Esophagus (tissue), 2 donors: ENCODE data around the gene GALNT4. TPM values are rescaled to one million over a fixed set of nuclear protein-coding genes. Genes with fewer than 3 reads are reported as not detected.

ENCODE experiments used
- H3K27ac ChIP-seq, 2 donors: one replicate each; pipeline ENCODE4 v1.5.1; 2013; ENCODE audit warnings: low read depth in 2 of 2, mild to moderate bottlenecking in 2 of 2, inconsistent platforms in 1 of 2, low read length in 1 of 2, moderate library complexity in 1 of 2
- H3K27me3 ChIP-seq, 2 donors: one replicate each; pipeline ENCODE4 v1.6.1; 2013; ENCODE audit warnings: low read length in 2 of 2, control low read depth in 1 of 2, mild to moderate bottlenecking in 1 of 2; ENCODE audit not compliant: insufficient read depth in 2 of 2, control insufficient read depth in 1 of 2
- H3K36me3 ChIP-seq, 2 donors: one replicate each; pipeline ENCODE4 v1.6.1; 2013; ENCODE audit warnings: low read length in 1 of 2; ENCODE audit not compliant: control insufficient read depth in 2 of 2, insufficient read depth in 2 of 2
- H3K4me1 ChIP-seq, 2 donors: one replicate each; pipeline ENCODE4 v1.6.1; 2013; ENCODE audit warnings: low read length in 1 of 2; ENCODE audit not compliant: control insufficient read depth in 2 of 2, insufficient read depth in 2 of 2
- H3K4me3 ChIP-seq, 2 donors: one replicate each; pipeline ENCODE4 v1.5.1; 2013; ENCODE audit warnings: low read length in 2 of 2, mild to moderate bottlenecking in 2 of 2, low read depth in 1 of 2, moderate library complexity in 1 of 2
- H3K9me3 ChIP-seq, 2 donors: one replicate each; pipeline ENCODE4 v1.6.1; 2013; ENCODE audit warnings: mild to moderate bottlenecking in 2 of 2, low read depth in 1 of 2, low read length in 1 of 2, moderate library complexity in 1 of 2; ENCODE audit not compliant: control insufficient read depth in 2 of 2, insufficient read depth in 1 of 2
- WGBS, 2 donors: extraction: QIAGEN DNeasy Blood & Tissue Kit; methylation state at CpG; one replicate each; pipeline ENCODE4 v1.1.7; 2013; 5-methylcytosine and 5-hydroxymethylcytosine counted together
- polyA plus RNA-seq, 2 donors: library from polyadenylated mRNA; stranded (reverse); fragments of 200-250 nt; gene quantifications; one replicate each; pipeline ENCODE4 v1.2.3, GENCODE V29; 2013
- donor health status: healthy with polysubstance abuse.
- donor health status: Bipolar disorder and iron deficiency.

Gene GALNT4
- 1 to 10 TPM; 1.3 to 1.4 TPM for polyA plus RNA-seq

DNA sequence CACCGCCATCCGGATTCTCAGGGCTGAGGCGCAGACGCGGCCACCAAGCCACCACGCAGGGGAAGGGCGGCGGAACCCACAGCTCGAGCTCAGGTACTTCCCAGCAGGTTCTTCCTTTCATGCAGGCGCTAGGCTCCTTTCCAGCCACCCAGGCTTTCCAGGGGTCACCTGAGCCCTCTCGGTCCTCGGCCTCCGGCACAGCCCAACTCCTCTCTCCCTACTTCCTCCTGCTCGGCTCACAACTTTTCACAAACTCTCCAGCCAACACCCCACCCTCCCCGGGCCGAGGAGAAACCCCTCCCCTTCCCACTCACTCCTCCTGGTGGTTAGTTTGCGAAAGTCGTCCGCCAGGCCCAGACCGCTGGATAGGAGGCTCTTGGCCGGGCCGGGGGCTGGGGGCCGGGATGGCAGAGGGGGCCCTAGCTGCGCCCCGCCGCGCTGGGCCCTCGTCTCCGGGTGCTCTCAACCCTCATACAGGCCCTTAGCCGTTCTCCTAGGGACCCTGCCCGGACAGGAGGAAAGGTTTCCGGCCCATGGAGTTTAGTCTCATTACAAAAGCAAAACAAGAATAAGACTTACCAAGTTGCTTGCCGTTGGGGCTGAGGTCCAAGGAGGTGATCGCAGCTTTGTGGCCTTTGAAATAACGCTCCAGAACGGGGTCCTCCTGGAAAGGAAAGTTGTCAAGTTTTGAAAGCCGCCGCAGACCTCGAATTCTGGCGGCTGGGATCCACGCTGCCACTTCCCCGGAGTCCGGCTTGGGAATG is at the start of gene GALNT4:
Gene GALNT4, minus strand, starts transcription at position 256 of the 764 bp plus-strand sequence. Its CDS starts 247 bp downstream, at position 9.
- H3K27ac ChIP-seq, result peak within 1 kb of the TSS; percentile 92 to 96
- peak within 1 kb of the TSS; percentile 82 to 91 for H3K4me3 ChIP-seq
- H3K27me3 ChIP-seq, result no peaks in the 10 kb centered on the region
- 0% methylated on average over 42 to 43 of the region's 43 CpGs for WGBS, 2 donors
- H3K36me3 ChIP-seq, result no peaks in the 10 kb centered on the region
- no peaks in the 10 kb centered on the region for H3K9me3 ChIP-seq
- H3K4me1 ChIP-seq, result peaks cover 6% of the 10 kb centered on the region in 2 donors

- 82 to 87% methylated on average over 5 of the region's 5 CpGs for WGBS, 2 donors
- H3K4me3 ChIP-seq, result no peak overlapping the region
- H3K36me3 ChIP-seq, result no peaks in the 10 kb centered on the region
- no peaks in the 10 kb centered on the region for H3K9me3 ChIP-seq
- H3K27me3 ChIP-seq, result no peaks in the 10 kb centered on the region
- H3K4me1 ChIP-seq, result peaks cover 0 to 2% of the 10 kb centered on the region in 2 donors
- no peak overlapping the region for H3K27ac ChIP-seq
Observed at GRCh38 chr12:89573051-89573810, 48.6 kb upstream of the GALNT4 start.

- H3K9me3 ChIP-seq, result no peaks in the 10 kb centered on the region
- peaks cover 0 to 2% of the 10 kb centered on the region in 2 donors for H3K4me1 ChIP-seq
- no peak overlapping the region for H3K4me3 ChIP-seq
- no peak overlapping the region for H3K27ac ChIP-seq
- 71 to 82% methylated on average over 4 of the region's 4 CpGs for WGBS, 2 donors
- H3K36me3 ChIP-seq, result no peaks in the 10 kb centered on the region
- no peaks in the 10 kb centered on the region for H3K27me3 ChIP-seq
Observed at GRCh38 chr12:89571491-89572195, 47.0 kb upstream of the GALNT4 start.

GRCh38 chr12:89568484-89568883 is 43.9 kb upstream of the GALNT4 start:
- peaks cover 0 to 2% of the 10 kb centered on the region in 2 donors for H3K4me1 ChIP-seq
- 59 to 61% methylated on average over 5 of the region's 5 CpGs for WGBS, 2 donors
- H3K36me3 ChIP-seq, result no peaks in the 10 kb centered on the region
- no peaks in the 10 kb centered on the region for H3K9me3 ChIP-seq
- no peak overlapping the region for H3K27ac ChIP-seq
- H3K27me3 ChIP-seq, result no peaks in the 10 kb centered on the region
- no peak overlapping the region for H3K4me3 ChIP-seq

DNA sequence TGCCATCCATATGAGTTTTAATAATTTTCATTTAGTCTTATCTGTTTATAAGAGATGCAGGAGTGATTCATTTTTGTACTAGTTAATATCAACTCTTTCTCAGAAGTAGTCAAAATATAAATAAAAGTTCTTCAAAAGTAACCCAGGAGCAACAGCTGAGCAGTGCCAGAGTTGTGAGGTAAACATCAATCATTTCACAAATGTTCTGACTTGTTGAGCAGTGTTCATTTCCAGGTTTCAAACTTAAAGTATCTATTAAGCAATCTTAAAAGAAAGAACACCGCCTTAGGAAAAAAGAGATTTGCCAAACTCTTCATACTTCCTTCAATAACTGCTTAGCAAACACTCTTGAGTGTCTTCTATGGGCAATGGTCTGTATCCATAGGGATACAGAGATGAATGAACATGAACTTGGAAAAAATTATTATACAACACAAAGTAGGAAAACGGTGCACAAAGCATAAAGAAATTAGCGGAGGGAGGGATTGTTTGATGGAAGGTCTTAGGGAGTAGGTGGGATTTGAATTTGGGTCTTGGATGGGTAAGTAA is 43.2 kb upstream of the GALNT4 start:
- H3K36me3 ChIP-seq, result no peaks in the 10 kb centered on the region
- no peaks in the 10 kb centered on the region for H3K9me3 ChIP-seq
- peaks cover 0 to 2% of the 10 kb centered on the region in 2 donors for H3K4me1 ChIP-seq
- H3K4me3 ChIP-seq, result no peak overlapping the region
- no peaks in the 10 kb centered on the region for H3K27me3 ChIP-seq
- H3K27ac ChIP-seq, result no peak overlapping the region
- 50 to 69% methylated on average over 3 of the region's 3 CpGs for WGBS, 2 donors

DNA sequence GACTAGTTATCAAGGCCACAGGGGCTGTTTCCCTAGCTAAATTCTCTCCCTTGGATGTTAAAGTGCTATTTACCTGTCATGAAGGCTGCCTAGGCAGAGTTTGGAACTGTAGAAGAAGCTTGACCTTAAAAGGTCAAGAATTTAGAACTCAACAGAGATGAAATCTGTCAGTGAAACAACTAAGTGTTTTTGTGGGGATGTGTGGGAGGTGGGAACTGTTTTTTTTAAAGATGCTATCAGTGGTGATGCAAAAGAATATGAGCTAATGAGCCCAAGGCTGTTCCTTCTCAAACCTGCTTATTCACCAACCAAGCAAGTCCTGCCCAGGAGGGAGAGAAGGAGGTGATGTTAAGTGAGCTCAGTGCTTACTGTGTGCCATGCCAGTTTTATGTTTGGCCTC is 42.0 kb upstream of the GALNT4 start:
- H3K36me3 ChIP-seq, result no peaks in the 10 kb centered on the region
- no peak overlapping the region for H3K27ac ChIP-seq
- peaks cover 0 to 2% of the 10 kb centered on the region in 2 donors for H3K4me1 ChIP-seq
- H3K9me3 ChIP-seq, result no peaks in the 10 kb centered on the region
- no peak overlapping the region for H3K4me3 ChIP-seq
- H3K27me3 ChIP-seq, result no peaks in the 10 kb centered on the region

DNA sequence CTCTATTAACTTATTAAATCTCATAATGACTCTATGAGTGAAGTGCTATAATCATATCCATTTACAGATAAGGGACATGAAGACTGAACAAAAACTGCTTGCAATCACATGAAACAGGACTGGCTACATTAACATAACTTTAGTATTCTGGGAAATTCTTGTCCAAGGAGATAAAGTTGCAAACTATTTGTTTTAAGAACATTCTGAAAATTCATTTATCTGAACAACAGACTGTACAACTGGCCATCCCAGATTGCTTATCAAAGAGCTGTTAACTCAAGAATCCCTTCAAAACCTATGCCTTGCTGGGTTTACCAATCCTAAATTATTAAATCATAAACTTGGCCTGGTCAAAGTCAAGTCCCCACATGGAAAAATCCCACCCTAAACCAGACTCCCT is 40.4 kb upstream of the GALNT4 start:
- Histone ChIP-seq H3K36me3 (no peaks in the 10 kb centered on the region), H3K27ac (no peak overlapping the region), H3K4me3 (no peak overlapping the region), H3K27me3 (no peaks in the 10 kb centered on the region), H3K4me1 (peaks cover 0 to 2% of the 10 kb centered on the region in 2 donors), H3K9me3 (no peaks in the 10 kb centered on the region)

GRCh38 chr12:89559753-89560152 is 35.2 kb upstream of the GALNT4 start:
- H3K4me1 ChIP-seq, result no peaks in the 10 kb centered on the region
- H3K27ac ChIP-seq, result no peak overlapping the region
- WGBS, 2 donors, result 89 to 90% methylated on average over 10 of the region's 10 CpGs
- H3K9me3 ChIP-seq, result no peaks in the 10 kb centered on the region
- H3K4me3 ChIP-seq, result no peak overlapping the region
- H3K27me3 ChIP-seq, result no peaks in the 10 kb centered on the region
- no peaks in the 10 kb centered on the region for H3K36me3 ChIP-seq

DNA sequence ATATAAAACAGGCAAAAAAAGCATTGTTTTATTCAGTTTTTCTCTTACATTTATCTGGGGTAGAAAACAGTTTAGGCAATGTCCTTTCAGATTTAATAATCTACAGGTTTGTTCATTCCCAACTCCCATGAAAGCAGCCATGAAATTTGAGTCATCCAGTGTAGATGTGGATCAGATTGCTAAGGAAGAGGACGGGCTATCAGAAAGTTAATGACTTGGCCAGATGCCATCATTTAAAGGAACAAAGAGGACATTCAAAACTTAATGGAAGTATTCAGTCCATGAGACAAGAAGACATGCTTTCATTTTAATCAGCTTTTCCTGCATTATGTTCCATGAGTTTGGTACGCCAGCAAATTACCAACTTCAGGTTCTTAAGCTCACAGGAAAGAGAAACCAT is 32.4 kb upstream of the GALNT4 start:
- Histone ChIP-seq H3K4me1 (no peaks in the 10 kb centered on the region), H3K27me3 (no peaks in the 10 kb centered on the region), H3K27ac (no peak overlapping the region), H3K4me3 (no peak overlapping the region), H3K36me3 (no peaks in the 10 kb centered on the region), H3K9me3 (no peaks in the 10 kb centered on the region)
- WGBS, 2 donors, result 60 to 71% methylated on average over 2 of the region's 2 CpGs
